GM10248 (cell line): ENCODE measurements around the gene GRIK4.
"Not testable (repeated sequence)": the region's sequence is repeated elsewhere in the genome, so short reads cannot be mapped to it uniquely, and the experiment has no call there.

Experiments
- CTCF ChIA-PET: fragments of 300-600 bp; sonication (Branson Sonifier 250); formaldehyde crosslinking; extraction: SDS; loops from one replicate; lab custom pipeline; 2021; ENCODE audit warnings: antibody characterized with exemption; lab: Yijun Ruan, JAX
- POLR2A ChIA-PET: fragments of 350-650 bp; sonication (Branson Sonifier 250); formaldehyde crosslinking; extraction: SDS; loops from one replicate; lab custom pipeline; 2020; ENCODE audit warnings: antibody characterized with exemption; lab: Yijun Ruan, JAX
- DNase-seq: peaks from one replicate; pipeline ENCODE4 v3.0.0; 2012; ENCODE audit errors: extremely low spot score
- TF ChIP-seq, protein P1 (sequence below): IDR thresholded peaks from 2 replicates; pipeline ENCODE4 v1.5.1; 2012; ENCODE audit warnings: mild to moderate bottlenecking, low read depth; ENCODE audit errors: extremely low read depth, missing control alignments, control extremely low read depth

GRIK4 gene

DNA sequence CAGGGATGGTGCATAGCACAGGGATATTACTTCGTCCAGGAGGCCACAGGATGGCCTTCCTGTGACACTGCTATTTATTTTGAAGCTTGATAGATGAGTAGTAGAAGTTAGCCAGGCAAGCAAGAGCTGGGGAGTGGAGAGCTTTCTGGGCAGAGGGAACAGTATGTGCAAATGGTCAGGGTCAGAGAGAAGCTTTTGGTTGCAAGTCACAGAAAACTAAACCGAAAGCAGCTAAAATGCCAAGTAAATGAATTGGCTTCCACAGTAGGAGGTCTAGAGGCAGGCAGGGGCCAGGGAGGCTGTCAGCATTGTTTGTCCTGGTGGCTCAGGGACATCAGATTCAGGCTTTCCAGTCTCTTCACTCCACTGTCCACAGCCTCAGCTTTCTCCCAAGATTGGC is 247.5 kb downstream of the GRIK4 start:
- ChIA-PET CTCF (interaction anchor here (0.9 to 1.3 kb wide), 2 partner anchors 11 to 14 kb away, joined by 3 to 4 read pairs; no protein-coding TSS in a partner anchor), POLR2A (no interaction called here)
- no peak for DNase-seq
- TF ChIP-seq, protein P1, sequence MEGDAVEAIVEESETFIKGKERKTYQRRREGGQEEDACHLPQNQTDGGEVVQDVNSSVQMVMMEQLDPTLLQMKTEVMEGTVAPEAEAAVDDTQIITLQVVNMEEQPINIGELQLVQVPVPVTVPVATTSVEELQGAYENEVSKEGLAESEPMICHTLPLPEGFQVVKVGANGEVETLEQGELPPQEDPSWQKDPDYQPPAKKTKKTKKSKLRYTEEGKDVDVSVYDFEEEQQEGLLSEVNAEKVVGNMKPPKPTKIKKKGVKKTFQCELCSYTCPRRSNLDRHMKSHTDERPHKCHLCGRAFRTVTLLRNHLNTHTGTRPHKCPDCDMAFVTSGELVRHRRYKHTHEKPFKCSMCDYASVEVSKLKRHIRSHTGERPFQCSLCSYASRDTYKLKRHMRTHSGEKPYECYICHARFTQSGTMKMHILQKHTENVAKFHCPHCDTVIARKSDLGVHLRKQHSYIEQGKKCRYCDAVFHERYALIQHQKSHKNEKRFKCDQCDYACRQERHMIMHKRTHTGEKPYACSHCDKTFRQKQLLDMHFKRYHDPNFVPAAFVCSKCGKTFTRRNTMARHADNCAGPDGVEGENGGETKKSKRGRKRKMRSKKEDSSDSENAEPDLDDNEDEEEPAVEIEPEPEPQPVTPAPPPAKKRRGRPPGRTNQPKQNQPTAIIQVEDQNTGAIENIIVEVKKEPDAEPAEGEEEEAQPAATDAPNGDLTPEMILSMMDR = no peak

DNA sequence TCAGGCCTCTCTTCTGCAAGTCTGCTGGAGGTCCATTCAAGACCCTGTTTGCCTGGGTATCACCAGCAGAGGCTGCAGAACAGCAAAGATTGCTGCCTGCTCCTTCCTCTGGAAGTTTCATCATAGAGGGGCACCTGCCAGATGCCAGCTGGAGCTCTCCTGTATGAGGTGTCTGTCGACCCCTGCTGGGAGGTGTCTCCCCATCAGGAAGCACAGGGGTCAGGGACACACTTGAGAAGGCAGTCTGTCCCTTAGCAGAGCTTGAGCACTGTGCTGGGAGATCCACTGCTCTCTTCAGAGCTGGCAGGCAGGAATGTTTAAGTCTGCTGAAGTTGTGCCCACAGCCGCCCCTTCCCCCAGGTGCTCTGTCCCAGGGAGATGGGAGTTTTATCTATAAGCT is 254.2 kb downstream of the GRIK4 start:
- DNase-seq, POLR2A ChIA-PET, CTCF ChIA-PET: not testable (repeated sequence)

DNA sequence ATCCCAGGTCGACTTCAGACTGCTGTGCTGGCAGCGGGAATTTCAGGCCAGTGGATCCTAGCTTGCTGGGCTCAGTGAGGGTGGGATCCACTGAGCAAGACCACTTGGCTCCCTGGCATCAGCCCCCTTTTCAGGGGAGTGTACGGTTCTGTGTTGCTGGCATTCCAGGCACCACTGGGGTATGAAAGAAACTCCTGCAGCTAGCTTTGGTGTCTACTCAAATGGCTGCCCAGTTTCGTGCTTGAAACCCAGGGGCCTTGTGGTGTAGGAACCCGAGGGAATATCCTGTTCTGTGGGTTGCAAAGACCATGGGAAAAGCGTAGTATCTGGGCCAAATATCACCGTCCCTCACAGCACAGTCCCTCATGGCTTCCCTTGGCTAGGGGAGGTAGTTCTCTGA is 254.8 kb downstream of the GRIK4 start:
- DNase-seq = no peak
- POLR2A ChIA-PET = no interaction called here
- TF ChIP-seq, protein P1 = no peak
- CTCF ChIA-PET = no interaction called here

GRCh38 chr11:120768949-120769348 is 257.4 kb downstream of the GRIK4 start:
- CTCF ChIA-PET = interaction anchor here (1.1 kb wide), 1 partner anchor 12 kb away, joined by 3 read pairs; no protein-coding TSS in a partner anchor
- TF ChIP-seq, protein P1 = no peak

DNA sequence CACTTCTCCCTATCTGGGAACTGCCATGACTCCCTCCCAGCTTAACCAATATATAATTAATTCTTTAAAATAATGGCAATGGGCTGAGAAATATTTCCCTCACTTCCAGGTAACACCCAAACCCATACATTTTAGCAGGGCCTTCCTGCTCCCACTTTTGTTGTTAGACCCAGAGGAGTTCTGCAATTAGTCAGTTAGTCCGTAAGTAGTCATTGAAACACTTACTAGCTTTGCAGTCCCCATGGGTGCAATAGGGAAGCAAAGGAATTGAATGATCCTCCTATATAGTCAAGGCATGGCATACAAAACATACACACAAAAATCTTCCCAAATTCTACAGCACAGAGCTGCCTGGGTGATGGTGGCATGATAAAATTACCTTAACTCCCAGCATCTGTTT is 258.4 kb downstream of the GRIK4 start:
- TF ChIP-seq, protein P1 = no peak
- ChIA-PET CTCF (interaction anchor here (0.9 to 1.4 kb wide), 3 partner anchors 11 to 33 kb away, joined by 3 to 4 read pairs (median 3); no protein-coding TSS in a partner anchor), POLR2A (no interaction called here)
- DNase-seq = no peak

More at GRCh38 chr11:120768949-120769348, 257.4 kb downstream of the GRIK4 start:
- no peak for DNase-seq
- POLR2A ChIA-PET = no interaction called here

DNA sequence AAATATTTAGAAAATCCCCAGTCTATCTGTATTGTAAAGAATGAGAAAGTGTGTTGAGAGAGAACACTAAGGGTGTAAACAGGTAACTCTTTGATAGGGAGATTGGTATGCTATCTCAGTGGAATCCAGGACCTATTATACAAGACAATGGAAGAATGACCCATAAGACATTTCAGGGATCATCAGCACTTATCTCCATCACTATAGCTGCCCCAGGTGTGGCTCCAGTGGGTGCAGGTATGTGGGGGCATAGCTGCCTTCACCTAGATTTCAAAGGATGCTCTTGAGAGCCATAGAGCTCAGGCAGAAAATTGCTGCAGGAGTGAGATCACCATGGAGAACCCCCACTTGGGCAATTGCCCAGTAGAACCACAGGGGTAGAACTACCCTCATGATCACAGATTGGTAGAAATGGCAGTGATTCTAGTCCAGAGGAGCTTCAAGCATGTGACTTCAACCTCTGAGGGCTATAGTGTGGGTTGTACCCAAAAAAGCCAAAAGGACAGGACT is 260.1 kb downstream of the GRIK4 start:
- POLR2A ChIA-PET = no interaction called here
- CTCF ChIA-PET = no interaction called here
- no peak for DNase-seq
- TF ChIP-seq, protein P1 = no peak

GRCh38 chr11:120773501-120774031 is 262.0 kb downstream of the GRIK4 start:
- no peak for DNase-seq
- ChIA-PET POLR2A (no interaction called here), CTCF (interaction anchor here (0.6 to 1.5 kb wide), 5 partner anchors 15 to 89 kb away, joined by 3 to 4 read pairs (median 3); no protein-coding TSS in a partner anchor)
- TF ChIP-seq, protein P1 = no peak
